A549 (cell line): ENCODE data around the gene KCNE5.

ENCODE experiments used
- CHD4 ChIP-seq: fragments of 200-600 bp; sonication (generic); IDR thresholded peaks from 2 replicates; pipeline ENCODE4 v1.6.1; 2016; ENCODE audit warnings: antibody characterized with exemption, mild to moderate bottlenecking, borderline replicate concordance
- CTCF ChIP-seq: fragments of >200 bp; sonication (Bioruptor Twin); formaldehyde crosslinking; IDR thresholded peaks from 3 replicates; pipeline ENCODE4 v1.5.1; 2016
- EP300 ChIP-seq, 2 experiments: fragments of >200 bp; sonication (Bioruptor Twin); formaldehyde crosslinking; IDR thresholded peaks; 2 replicates in 1 of 2; 3 replicates in 1 of 2; pipeline ENCODE4 v1.6.1; 2016 to 2017
- ESRRA ChIP-seq: fragments of 150-350 bp; IDR thresholded peaks from 2 replicates; pipeline ENCODE4 v1.6.1; 2014; ENCODE audit warnings: mild to moderate bottlenecking, low read length, borderline replicate concordance
- HOXA7 ChIP-seq: fragments of 250-450 bp; sonication (Bioruptor Pico); IDR thresholded peaks from 2 replicates; pipeline ENCODE4 v1.5.0; 2020; ENCODE audit warnings: mild to moderate bottlenecking, moderate library complexity
- JUNB ChIP-seq: fragments of >200 bp; sonication (Bioruptor Twin); formaldehyde crosslinking; IDR thresholded peaks from 2 replicates; pipeline ENCODE4 v1.6.1; 2016
- KDM1A ChIP-seq: fragments of 200-600 bp; sonication (generic); IDR thresholded peaks from 2 replicates; pipeline ENCODE4 v1.6.1; 2016; ENCODE audit warnings: low read depth, mild to moderate bottlenecking
- MAX ChIP-seq: IDR thresholded peaks from 2 replicates; pipeline ENCODE4 v1.6.1; 2012
- RAD21 ChIP-seq, 2 experiments: fragments of >200 bp in 1 of 2; sonication (Bioruptor Twin) in 1 of 2; formaldehyde crosslinking in 1 of 2; IDR thresholded peaks in 1 of 2; conservative IDR thresholded peaks in 1 of 2; 2 replicates in 1 of 2; 3 replicates in 1 of 2; pipeline ENCODE4 v1.6.1; 2012 to 2018; ENCODE audit warnings: inconsistent platforms in 1 of 2
- REST ChIP-seq: fragments of 200-600 bp; sonication (generic); IDR thresholded peaks from 2 replicates; pipeline ENCODE4 v1.6.1; 2016; ENCODE audit warnings: antibody characterized with exemption, mild to moderate bottlenecking, moderate library complexity
- SMC3 ChIP-seq: fragments of >200 bp; sonication (Bioruptor Twin); formaldehyde crosslinking; IDR thresholded peaks from 3 replicates; pipeline ENCODE4 v1.6.1; 2018; ENCODE audit warnings: inconsistent platforms
- TP53 ChIP-seq: fragments of 250-450 bp; sonication (Bioruptor Pico); IDR thresholded peaks from 2 replicates; pipeline ENCODE4 v1.5.0; 2021; ENCODE audit warnings: mild to moderate bottlenecking, moderate library complexity

DNA sequence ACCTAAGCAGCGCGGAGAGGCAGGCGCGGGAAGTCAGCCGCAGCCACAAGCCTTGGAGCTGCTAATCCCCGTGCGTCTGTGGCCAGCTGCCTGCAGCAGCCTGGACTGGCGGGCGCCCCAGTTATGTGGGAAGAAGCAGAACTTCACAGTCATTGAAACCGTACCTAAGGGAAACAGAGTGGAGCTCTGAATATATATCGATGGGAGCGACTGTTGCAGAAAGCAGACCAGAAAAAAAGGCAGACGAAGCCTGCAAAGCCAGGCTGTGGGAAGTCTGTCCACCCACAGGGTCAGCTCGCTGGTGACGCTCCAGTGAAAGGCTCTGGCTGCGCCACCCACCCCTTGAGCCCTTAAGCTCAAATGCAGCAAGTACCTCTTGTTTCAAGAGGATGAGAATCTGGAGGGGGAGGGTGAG is 24.7 kb downstream of the KCNE5 start:
- TF ChIP-seq SMC3 (no peak), CTCF (no peak), RAD21 (conservative IDR thresholded peaks at IDR 0.05 in 1 of 2, IDR thresholded peaks at IDR 0.05 in 1 of 2) (no peak), JUNB (no peak), EP300 (IDR thresholded peaks at IDR 0.05) (no peak), REST (no peak), KDM1A (no peak), MAX (no peak), HOXA7 (no peak), ESRRA (no peak), CHD4 (no peak), TP53 (no peak)
